GM21723 (cell line): Measurements from ENCODE around the gene TNNT3.
"Not testable (repeated sequence)": the region's sequence is repeated elsewhere in the genome, so short reads cannot be mapped to it uniquely, and the experiment has no call there.

Experiments
- ATAC-seq: cut with Tn5 transposase; IDR thresholded peaks from one replicate; pipeline ENCODE4 v1.9.1; 2021; ENCODE audit warnings: mild to moderate bottlenecking, moderate library complexity; ENCODE audit not compliant: unreplicated experiment

The TNNT3 gene

GRCh38 chr11:1931341-1932104 is 12.0 kb downstream of the TNNT3 start:
- ATAC-seq = no peak

GRCh38 chr11:1932105-1932480 is 12.6 kb downstream of the TNNT3 start:
- no peak for ATAC-seq

- no peak for ATAC-seq
Measured at GRCh38 chr11:1932681-1933080, 13.2 kb downstream of the TNNT3 start.

- ATAC-seq = no peak
Measured at GRCh38 chr11:1933416-1934334, 14.2 kb downstream of the TNNT3 start.

GRCh38 chr11:1934335-1935155 is 15.0 kb downstream of the TNNT3 start:
- no peak for ATAC-seq

- ATAC-seq = no peak
Measured at GRCh38 chr11:1935156-1936071, 15.9 kb downstream of the TNNT3 start.

- ATAC-seq = no peak
Measured at GRCh38 chr11:1936072-1936780, 16.7 kb downstream of the TNNT3 start.

- no peak for ATAC-seq
Measured at GRCh38 chr11:1936781-1937615, 17.5 kb downstream of the TNNT3 start.

- ATAC-seq = no peak
Measured at GRCh38 chr11:1937616-1938342, 18.3 kb downstream of the TNNT3 start.

- ATAC-seq = no peak
Measured at GRCh38 chr11:1938343-1939005, 19.0 kb downstream of the TNNT3 start.

GRCh38 chr11:1939006-1939625 is 19.6 kb downstream of the TNNT3 start:
- no peak for ATAC-seq

- ATAC-seq = not testable (repeated sequence)
Measured at GRCh38 chr11:1939788-1940187, 20.3 kb downstream of the TNNT3 start.

GRCh38 chr11:1942558-1943260 is 23.2 kb downstream of the TNNT3 start:
- ATAC-seq = no peak

- no peak for ATAC-seq
Measured at GRCh38 chr11:1943576-1943975, 24.1 kb downstream of the TNNT3 start.

GRCh38 chr11:1943977-1944376 is 24.5 kb downstream of the TNNT3 start:
- no peak for ATAC-seq

- no peak for ATAC-seq
Measured at GRCh38 chr11:1946812-1947484, 27.4 kb downstream of the TNNT3 start, which contains the start of gene MRPL23. Gene MRPL23, plus strand, starts transcription at chr11:1947332. Its CDS starts 31 bp downstream, at chr11:1947363.
